HG03045 (cell line): ENCODE data around the gene C4orf50.

ENCODE experiments used
- ATAC-seq: cut with Tn5 transposase; IDR thresholded peaks from one replicate; pipeline ENCODE4 v1.9.1; 2021; ENCODE audit warnings: mild to moderate bottlenecking, moderate library complexity; ENCODE audit not compliant: unreplicated experiment

C4orf50 gene

DNA sequence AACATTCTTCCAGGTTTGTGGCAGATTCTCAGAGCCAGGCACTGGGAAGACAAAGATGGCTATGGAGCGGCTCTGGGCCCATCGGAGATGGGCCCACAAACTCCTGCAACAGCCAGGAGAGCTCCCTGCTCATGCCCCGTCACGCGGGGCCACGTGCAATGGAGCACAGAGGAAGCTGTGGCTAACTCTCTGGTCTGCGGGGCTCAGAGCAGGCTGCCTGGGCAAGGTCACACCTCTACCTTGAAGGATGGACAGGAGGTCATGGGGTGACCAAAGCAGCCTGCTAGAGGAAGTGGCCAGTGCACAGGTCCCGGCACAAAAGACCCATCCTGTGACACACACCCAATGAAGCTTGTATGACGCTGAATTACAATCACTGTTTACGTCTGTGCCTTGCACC is 45.2 kb downstream of the C4orf50 start:
- no peak for ATAC-seq

DNA sequence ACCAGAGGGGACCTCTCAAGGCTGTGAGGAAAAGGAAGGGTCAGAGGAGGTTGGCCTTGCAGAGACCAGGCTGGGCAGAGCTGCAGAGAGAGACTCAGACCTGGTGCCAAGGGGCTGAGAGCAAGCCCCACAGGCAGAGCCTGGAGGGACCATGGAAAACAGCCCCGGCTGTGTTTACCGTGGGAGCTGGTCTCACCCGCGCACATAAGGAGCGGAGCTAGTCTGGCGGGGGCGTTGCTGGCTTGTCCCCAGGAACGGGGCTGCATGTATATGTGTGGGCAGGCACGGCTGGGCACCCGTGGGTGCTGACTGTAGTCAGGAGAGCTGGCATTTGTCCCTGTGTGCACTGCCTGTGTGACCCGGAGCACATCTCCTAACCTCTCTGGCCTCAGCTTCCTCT is 45.7 kb downstream of the C4orf50 start:
- no peak for ATAC-seq

DNA sequence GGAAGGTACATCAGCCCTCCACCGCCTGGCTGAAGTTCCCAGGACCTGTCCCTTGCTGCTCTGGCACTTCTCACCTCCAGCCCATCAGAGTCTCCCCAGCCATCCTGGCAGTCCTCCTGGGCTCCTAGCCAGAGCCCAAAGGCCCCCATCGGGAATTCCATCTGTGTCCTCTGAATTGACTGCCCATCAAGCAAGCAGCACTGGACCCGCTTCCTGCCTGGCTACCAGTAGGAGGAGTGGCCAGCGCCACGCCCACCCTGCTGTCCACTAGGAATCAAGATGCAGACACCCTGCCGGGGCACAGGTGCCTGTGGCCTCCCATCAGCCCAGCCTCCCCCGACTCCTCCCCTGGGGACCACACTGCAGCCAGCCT is 47.2 kb downstream of the C4orf50 start:
- ATAC-seq = no peak

DNA sequence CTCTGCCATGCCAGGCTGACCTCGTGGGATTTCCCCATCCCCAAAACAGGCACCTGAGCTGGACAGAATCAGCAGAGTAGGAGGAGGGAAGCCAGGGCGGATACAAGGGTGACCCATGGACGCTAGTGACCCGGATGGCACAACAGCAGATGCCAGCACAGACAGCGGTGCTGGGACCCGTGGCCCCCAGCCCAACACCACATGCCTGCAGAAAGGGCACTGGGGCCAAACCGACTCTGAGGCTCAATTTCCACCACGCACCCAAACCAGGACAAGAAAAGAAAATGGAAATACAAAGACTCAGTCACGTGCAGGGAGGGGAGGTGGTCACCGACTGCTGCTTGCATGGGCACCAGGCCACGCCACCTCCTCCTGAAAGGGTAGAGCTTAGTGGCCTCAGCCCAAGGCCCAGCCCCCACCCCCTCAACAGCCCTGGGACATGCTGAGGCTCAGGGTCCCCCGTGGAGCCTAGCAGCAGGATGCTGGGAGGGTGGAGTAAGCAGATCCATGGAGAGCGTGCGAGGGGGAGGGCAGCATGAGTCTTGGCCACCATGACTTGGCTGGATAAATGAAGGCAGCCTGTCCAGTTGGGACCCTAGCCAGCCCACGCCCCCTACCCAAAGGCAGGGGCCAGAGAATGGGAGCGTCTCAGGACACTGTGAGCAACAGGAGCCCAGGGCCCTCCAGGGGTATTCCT is 47.7 kb downstream of the C4orf50 start:
- no peak for ATAC-seq

DNA sequence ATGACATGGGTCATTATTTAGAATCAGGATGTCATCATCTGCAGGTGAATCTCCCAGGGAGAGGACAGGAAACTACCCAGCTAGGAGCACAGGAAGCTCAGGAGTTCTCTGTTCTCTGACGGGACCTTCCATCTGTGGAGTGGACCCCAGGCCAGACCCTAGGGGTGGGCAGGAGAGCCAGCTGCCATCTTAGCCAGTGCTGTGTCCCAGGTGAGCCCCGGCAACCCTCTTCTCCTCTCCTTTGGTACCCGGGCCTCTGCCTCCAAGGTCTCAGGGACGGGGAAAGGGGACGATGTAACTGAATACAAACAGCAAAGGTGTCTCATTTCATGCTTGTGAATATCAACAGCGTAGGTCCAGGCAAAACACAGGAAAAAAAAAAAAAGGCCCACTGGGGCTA is 48.5 kb downstream of the C4orf50 start:
- no peak for ATAC-seq

DNA sequence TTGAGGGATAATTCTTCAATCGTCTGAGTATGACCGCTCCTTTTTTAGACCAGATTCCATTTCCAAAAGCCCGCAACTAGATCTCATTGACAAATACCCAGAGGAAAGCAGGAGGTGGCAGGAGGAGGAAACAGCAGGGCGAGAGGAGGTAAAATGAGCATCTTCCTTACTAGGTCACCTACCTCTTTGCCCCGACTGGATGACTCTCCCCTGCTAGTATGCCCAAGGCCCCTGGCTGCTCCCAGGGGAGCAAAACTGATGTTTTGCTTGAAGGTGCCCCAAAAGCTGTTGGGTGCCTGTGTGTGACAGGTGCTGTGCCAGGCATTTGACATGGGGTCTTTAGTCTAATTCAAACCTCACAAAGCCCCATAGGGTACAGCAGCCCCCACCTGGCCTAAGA is 48.9 kb downstream of the C4orf50 start:
- ATAC-seq = no peak

DNA sequence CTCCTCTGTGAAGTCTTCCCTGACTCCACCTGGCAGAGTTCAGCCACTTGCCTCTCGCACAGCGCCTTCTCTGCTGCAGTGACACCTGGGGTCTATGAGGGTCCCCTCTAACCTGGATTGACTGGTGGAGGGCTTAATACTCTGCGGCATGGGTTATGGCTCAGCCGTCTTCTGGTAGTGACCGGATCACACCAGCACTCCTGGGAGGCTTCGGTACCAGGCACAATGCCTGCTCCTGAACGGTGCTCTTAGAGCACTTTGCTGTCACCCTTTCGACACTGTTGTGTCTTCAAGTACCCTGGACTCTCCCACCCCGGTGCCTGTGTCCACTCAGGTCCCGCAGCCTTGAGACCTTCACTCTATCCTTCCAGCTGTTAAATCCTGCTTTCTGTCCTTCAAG is 50.0 kb downstream of the C4orf50 start:
- no peak for ATAC-seq

DNA sequence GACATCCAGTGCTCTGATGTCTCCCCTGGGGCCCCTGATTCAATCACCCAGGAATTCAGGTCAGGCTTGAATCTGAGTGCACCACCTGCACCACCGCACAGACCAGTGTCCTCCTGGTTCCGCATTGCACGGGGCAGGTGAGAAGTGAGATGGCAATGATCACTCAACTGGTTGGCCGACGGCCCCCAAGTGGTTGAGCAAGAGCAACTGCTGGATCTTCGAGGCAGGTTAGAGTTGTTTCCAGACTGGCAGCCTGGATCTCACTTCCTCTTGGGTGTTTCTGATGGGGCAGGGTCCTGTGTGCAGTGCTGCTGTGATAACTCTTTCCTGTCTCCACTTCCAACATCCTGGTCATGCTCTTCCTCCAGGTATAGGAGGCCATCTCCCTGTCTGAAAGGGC is 50.4 kb downstream of the C4orf50 start:
- ATAC-seq = no peak

DNA sequence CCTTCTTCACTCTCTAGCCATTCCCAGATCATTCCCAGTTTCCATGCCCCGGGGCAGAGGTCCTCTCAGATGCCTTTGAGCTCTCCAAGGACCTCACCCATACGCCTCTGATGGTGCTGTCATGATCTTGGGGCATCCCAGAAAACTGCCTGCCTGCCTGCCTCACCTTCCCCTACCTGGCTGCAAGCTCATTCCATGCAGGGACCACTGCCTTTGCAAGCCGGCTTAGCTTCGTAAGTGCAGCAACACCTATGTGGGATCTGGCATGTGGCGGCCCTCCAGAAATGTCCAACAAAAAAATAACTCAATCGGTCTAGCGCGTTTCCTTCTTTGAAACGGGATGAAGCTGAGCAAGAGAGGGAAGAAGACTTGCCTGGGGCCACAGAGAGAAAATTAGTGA is 53.0 kb downstream of the C4orf50 start:
- no peak for ATAC-seq

DNA sequence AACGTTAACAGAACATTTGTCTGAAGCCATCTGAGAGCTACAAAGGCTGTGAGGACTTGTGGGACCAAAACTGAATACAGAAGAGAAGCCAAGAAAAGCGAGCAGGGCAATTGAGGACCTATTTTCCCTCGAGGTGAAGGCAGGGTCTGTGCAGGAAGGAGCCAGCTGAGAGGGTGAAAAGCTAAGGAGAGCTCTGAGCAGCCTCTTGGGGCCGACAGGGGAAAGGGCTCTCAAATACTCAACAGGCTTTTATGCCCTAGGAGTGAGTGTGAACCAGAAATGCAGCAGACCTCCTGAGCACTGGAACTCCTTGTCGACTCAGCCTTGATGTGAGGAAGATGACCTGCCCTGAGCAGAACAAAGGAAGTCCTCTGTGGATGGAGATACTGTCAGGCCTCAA is 54.2 kb downstream of the C4orf50 start:
- no peak for ATAC-seq

DNA sequence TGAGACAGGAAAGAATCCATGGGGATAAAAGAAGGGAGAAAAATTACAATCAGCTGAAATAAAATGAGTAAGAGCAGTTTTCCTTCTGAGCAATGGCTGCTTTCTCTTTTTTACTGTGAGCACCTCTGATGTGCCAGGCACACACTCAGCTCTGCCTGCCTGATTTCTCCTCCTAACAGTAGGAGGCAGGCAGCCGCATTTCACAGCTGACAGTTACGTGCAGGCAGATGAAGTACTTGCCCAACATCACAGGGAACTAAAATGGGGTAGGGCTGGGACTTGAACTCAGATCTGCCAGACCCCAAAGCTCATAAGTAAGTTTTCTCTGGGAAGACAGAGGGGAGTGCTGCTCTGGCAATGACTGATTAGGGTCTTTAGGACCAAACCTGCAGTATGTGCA is 54.6 kb downstream of the C4orf50 start:
- no peak for ATAC-seq

DNA sequence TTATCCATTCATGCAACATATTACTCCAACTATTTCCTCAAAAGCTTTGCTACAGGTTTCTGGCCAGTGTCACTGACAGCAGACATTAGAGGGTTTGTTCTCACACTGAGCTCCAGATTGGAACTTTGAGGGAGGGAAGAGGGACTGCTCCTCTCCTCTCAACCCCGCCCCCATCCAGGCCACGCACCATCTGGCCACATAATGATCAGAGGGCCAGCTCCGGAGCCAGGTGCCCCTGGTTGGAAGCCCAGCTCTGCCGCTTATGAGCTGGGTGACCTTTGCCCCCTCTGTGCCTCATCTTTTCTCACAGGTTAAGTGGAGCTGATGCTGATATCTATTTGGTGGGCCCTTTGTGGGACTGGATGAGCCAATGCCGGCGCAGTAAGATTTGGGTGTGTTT is 55.8 kb downstream of the C4orf50 start:
- ATAC-seq = no peak

DNA sequence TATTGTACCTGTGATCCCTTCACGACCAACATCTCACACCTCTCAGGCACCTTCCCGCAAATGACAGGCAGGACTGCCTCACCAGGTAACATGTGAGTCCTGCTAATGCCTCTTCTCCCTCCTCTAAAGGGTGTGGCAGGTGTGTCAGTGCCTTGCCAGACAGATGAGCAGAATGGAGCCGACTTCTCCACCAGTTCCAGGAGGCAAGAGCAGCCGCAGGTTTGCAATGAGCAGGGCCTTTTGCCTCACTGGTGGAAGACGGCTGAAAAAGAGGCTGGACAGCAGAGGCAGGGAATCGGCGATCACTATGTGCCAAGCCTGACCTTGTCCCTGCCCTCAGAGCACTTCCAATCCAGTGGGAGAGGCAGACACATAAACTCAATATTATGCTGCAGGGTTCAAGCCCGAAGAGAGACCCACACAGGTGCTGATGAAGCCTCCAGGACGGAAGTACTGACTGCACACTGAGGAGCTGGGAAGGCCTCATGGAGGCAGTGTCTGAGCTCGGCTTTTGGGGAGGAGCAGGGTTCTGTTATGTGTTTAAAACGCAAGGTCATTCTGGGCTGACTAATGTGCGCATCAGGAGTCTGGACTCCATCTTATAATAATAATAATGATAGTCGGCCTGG is 57.9 kb downstream of the C4orf50 start:
- no peak for ATAC-seq

DNA sequence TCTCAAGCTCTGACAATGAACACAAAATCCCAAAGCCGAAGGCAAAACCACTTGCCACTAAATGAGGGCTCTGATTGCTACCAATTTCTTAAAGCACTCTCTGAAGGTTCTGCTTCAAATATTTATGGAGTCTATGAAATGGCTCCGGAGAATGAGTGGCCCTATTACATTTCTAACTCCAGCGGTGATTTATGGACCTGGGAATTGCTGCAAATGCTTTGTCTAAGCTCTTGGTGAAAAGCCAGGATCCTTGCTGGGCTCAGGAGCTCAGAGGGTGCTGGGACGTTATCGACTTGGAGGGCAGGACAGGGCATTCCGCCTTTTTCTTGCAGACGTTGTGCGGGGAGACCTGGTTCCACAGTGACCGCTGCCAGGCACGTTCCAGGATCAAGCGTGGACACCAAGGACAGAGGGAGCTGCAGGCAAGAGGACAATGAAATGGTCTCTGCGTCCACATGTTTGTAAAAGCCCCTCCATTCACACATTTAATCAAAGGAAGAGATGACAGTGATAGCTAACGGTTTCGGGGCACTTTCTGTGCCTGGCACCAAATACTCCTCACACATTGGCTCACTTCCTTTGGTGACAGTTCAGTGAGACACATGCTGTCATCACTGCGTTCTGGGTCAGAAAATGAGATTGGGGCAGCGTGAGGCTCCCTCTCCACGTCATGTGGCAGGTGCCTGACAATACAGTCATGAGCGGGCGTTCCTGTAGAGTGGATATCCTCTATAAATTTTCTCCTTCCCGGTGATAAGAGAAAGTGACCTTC is 58.8 kb downstream of the C4orf50 start:
- no peak for ATAC-seq

DNA sequence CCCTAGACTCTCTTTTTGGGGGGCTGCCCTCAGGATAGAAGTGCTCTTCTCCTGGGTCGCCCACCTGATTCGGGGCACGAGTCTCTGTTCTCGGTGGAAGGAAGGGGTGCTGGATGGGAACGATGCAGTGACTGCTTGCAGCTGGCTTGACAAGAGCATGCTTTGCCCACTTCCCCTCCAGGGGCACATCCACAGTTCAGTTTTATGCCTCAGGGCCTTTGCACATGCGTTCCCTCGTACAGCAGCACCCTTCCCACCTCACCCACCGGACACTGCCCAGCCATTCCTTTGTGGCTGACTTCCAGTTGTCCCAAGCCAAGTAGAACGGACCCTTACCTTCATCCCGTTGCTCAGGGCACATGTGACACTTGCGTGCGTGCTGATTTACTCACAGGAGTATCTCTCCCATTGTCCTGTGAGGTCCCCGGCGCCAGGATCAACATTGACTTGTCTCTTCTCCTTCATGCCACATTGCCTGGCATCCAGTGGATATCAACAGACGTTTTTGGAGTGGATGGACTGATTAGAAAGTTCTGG is 60.0 kb downstream of the C4orf50 start:
- ATAC-seq = no peak

DNA sequence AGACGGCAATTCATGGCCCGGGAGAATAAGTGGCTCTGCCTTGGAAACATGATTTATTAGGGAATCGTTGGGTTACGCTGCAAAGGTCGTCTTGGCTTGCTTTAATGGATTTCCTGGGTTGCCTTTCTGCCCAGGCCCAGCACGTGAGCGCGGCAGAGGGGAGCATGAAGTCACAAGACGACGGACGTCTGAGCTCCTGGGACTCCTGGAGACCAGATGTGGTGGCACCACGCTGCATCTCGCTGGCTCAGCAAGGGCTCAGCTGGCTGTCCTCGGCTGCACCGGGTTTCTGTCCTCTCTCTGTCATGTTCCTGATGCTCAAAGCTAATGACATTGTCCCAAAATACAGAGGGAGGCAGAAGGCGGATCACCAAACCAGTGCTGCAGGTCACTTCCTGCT is 61.2 kb downstream of the C4orf50 start:
- no peak for ATAC-seq

DNA sequence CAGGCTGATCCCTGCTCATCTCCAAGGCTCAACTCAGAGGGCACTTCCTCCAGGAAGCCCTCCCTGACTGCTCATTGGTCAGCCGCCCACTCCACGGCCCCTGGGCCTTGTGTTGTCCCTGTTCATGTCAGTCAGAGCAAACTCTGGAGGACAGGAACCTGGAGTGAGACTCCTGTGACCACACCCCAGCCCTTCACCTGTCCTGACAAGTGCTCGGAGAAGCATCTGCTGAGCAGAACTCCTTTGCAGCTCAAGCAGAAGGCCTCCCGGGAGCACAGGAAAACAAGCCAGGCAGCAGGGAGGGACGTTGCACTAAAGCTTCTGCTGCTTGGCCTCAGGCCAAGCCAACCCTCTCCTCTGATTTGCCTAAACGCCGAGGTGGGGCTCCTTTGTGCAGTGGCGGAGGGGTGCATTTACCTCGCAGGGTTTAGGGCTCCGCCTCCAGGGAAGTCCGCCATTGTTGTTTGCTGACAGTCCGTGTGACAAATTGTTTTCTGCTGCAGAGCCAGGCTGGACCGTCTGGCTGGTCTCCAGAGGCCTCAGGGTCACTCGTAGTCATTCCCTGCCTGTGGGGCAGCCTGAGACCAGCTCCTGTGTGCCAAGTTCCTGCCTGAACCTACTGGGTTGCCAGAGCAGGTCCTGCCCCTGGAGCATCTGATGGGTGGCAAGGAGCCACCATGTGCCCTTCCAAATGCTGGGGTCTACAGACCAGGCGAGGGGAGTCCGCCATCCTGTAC is 61.8 kb downstream of the C4orf50 start:
- no peak for ATAC-seq

DNA sequence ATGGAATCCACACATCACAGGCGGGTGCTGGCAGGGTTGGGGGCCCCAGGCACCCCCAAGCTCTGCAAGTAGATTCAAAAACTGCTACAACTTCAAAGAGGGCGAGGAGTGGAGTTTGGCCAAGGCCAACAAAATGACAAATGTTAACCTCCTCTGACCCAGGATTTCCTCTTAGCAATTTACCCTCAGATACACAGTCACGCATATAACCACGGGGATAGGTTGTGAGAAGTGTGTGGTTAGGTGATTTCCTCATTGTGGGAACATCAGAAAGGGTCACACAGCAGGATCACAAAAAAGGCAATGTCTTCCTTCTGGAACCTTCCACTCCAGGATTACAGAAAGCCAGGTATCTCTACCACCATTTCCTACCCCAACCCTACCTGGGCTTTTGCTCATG is 62.4 kb downstream of the C4orf50 start:
- no peak for ATAC-seq

DNA sequence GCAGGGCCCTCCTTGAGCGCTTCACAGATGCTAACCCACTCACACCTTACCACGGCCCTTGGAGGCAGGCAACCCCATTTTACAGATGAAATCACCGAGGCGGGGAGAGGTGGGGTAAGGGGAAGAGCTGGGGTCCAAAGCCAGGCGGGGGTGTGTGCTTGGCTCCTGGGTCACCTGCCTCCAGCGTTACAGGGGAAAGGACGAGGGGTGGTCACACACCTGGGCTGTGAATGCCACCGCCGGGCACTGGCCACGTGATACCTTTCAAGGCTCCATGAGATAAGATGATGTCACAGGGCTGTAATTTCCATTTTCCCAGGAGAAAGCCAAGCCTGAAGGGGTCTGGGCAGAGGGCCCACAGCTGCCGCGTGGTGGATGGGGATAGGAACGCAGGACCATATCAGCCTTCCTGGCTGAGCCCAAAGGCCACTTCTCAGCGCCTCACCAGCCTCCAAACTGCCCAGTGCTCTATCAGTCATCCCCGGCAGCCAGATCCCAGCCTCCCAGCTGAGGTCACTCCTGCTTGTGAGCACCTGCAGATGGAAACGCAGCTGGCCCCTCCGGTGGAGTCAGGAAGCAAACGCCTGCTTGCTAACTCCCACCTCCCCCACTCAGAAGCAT is 62.9 kb downstream of the C4orf50 start:
- ATAC-seq = no peak

DNA sequence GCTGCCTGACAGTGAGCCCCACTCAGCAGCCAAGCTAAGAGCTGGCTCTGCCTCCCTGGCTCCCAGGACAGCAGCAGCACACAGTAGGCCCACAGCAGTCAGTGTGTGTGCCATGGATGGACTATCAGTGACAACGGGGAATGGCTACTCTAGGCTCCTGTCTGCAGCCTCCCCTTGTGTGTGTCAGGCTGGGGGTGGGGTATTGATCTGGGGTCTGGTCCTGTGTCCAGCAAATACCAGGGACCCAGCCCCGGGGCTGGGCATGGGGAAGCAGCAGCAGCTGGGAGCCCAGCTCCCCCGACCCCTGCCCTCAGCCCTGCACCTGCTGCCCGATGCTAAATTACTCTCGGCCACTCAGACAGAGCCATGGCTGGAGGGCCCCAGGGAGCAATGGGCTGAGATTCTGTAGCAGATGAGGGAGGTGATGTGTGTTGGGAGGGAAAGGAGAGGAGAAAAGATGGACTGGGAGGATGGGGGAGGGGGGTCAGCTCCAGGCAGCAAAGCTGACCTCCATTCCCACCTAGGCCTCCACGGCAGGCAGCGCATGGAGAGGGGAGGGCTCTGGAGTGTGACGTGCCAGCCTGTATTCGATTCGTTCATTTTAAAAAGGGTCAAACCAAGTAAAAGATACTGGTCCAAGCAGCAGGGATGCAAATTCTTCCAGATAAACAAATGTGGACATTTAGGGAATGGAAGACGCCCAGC is 64.0 kb downstream of the C4orf50 start:
- no peak for ATAC-seq
